Nephron (organoid): ENCODE results near the gene CCDC138.

Source experiments
- H3K27ac Mint-ChIP-seq, 3 experiments: 2 replicates each; pipeline ENCODE4 v1.8.0; 2020; ENCODE audit warnings: mixed read lengths in 3 of 3, mild to moderate bottlenecking in 2 of 3, moderate library complexity in 1 of 3
- H3K27me3 Mint-ChIP-seq: 2 replicates; pipeline ENCODE4 v1.8.0; 2021; ENCODE audit warnings: low read depth, mild to moderate bottlenecking, moderate library complexity, mixed read lengths
- H3K36me3 Mint-ChIP-seq: 2 replicates; pipeline ENCODE4 v1.8.0; 2020; ENCODE audit warnings: low read depth, mixed read lengths
- H3K4me1 Mint-ChIP-seq: 2 replicates; pipeline ENCODE4 v1.8.0; 2020; ENCODE audit warnings: mixed read lengths
- H3K4me3 Mint-ChIP-seq, 3 experiments: 2 replicates each; pipeline ENCODE4 v1.8.0; 2020; ENCODE audit warnings: mild to moderate bottlenecking in 3 of 3, mixed read lengths in 3 of 3, moderate library complexity in 2 of 3
- H3K9me3 Mint-ChIP-seq: 2 replicates; pipeline ENCODE4 v1.8.0; 2020; ENCODE audit warnings: mixed read lengths
- CTCF ChIP-seq, 3 experiments: fragments of 200-600 bp; sonication (generic); IDR thresholded peaks; one replicate each; pipeline ENCODE4 v1.5.0; 2021; ENCODE audit warnings: antibody characterized with exemption in 3 of 3; ENCODE audit not compliant: unreplicated experiment in 3 of 3

Gene CCDC138

GRCh38 chr2:108918156-108918874, 131.7 kb downstream of the CCDC138 start:
- TF ChIP-seq CTCF (IDR thresholded peaks at IDR 0.05; ENCODE audit: unreplicated experiment in 3 of 3) = no peak

DNA sequence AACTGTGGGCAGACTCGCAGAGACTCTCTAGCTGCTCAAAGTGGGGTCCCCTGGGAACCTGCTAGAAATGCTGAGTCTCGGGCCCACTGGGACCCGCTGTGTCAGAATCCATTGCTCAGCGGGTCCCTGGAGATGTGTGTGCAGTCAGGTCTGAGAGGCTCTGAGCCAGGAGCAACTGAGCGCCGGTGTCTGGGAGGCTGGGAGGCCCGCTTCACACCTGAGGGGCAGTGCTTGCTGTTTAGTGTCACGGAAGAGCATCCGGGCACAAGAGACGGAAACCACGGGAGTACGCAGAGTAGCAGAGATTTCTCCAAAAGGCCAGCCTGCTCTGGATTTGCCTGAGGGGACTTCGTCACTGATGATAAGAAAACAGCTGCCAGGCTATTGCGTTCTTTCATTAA, 132.4 kb downstream of the CCDC138 start:
- Mint-ChIP-seq H3K27ac (no peak overlapping the region), H3K4me3 (no peak overlapping the region)
- no peak for TF ChIP-seq CTCF (IDR thresholded peaks at IDR 0.05; ENCODE audit: unreplicated experiment in 3 of 3)

More at GRCh38 chr2:108918156-108918874, 131.7 kb downstream of the CCDC138 start:
- Mint-ChIP-seq H3K27ac (no peak overlapping the region), H3K4me1 (peaks cover 10% of the 10 kb centered on the region), H3K27me3 (peaks cover 23% of the 10 kb centered on the region), H3K36me3 (no peaks in the 10 kb centered on the region), H3K4me3 (no peak overlapping the region), H3K9me3 (no peaks in the 10 kb centered on the region)

GRCh38 chr2:108919571-108920373, 133.2 kb downstream of the CCDC138 start:
- no peaks in the 10 kb centered on the region for H3K9me3 Mint-ChIP-seq
- peaks cover 23% of the 10 kb centered on the region for H3K27me3 Mint-ChIP-seq
- H3K36me3 Mint-ChIP-seq = no peaks in the 10 kb centered on the region
- H3K27ac Mint-ChIP-seq = no peak overlapping the region
- H3K4me3 Mint-ChIP-seq = no peak overlapping the region
- no peak for TF ChIP-seq CTCF (IDR thresholded peaks at IDR 0.05; ENCODE audit: unreplicated experiment in 3 of 3)
- H3K4me1 Mint-ChIP-seq = peaks cover 16% of the 10 kb centered on the region

More for the DNA sequence above, 132.4 kb downstream of the CCDC138 start:
- no peaks in the 10 kb centered on the region for H3K9me3 Mint-ChIP-seq
- H3K4me1 Mint-ChIP-seq = peaks cover 10% of the 10 kb centered on the region
- no peaks in the 10 kb centered on the region for H3K36me3 Mint-ChIP-seq
- peaks cover 23% of the 10 kb centered on the region for H3K27me3 Mint-ChIP-seq

GRCh38 chr2:108920686-108921085, 134.1 kb downstream of the CCDC138 start:
- Mint-ChIP-seq H3K4me3 (no peak overlapping the region), H3K9me3 (no peaks in the 10 kb centered on the region), H3K4me1 (peaks cover 17% of the 10 kb centered on the region), H3K36me3 (no peaks in the 10 kb centered on the region), H3K27me3 (peaks cover 25% of the 10 kb centered on the region), H3K27ac (no peak overlapping the region)
- no peak for TF ChIP-seq CTCF (IDR thresholded peaks at IDR 0.05; ENCODE audit: unreplicated experiment in 3 of 3)

- Mint-ChIP-seq H3K27ac (no peak overlapping the region), H3K4me1 (peaks cover 17% of the 10 kb centered on the region), H3K9me3 (no peaks in the 10 kb centered on the region), H3K4me3 (no peak overlapping the region), H3K36me3 (no peaks in the 10 kb centered on the region), H3K27me3 (peaks cover 30% of the 10 kb centered on the region)
- no peak for TF ChIP-seq CTCF (IDR thresholded peaks at IDR 0.05; ENCODE audit: unreplicated experiment in 3 of 3)
These were observed 134.8 kb downstream of the CCDC138 start for GRCh38 chr2:108921096-108922030.
